ENCODE measurements around the gene MRAP2. TPM values are rescaled to one million over a fixed set of nuclear protein-coding genes. Genes with fewer than 3 reads are reported as not detected.

The MRAP2 gene
- total RNA-seq, 2 donors from 2014 or later, result 67.5 to 104 TPM

GRCh38 chr6:84136364-84137050, 102.9 kb downstream of the MRAP2 start:
- TF ChIP-seq CTCF (IDR thresholded peaks at IDR 0.05), result no peak
- DNase-seq (ENCODE audit: low spot score), result no peak

GRCh38 chr6:84137051-84137375, 103.4 kb downstream of the MRAP2 start:
- Histone ChIP-seq H3K4me1 (ENCODE audit: control insufficient read depth in 1 of 2, low read depth in 2 of 2) (no peaks in the 10 kb centered on the region), H3K27ac (no peak overlapping the region), H3K27me3 (replicated peaks; ENCODE audit: insufficient read depth) (no peaks in the 10 kb centered on the region), H3K36me3 (no peaks in the 10 kb centered on the region), H3K4me3 (no peak overlapping the region), H3K9me3 (no peaks in the 10 kb centered on the region)
- no peak for DNase-seq (ENCODE audit: low spot score)
- TF ChIP-seq CTCF (IDR thresholded peaks at IDR 0.05), result no peak
- no peak for ATAC-seq (ENCODE audit: insufficient number of reproducible peaks, low FRiP score, low read depth)

More at GRCh38 chr6:84136364-84137050, 102.9 kb downstream of the MRAP2 start:
- no peaks in the 10 kb centered on the region for H3K4me1 ChIP-seq (ENCODE audit: control insufficient read depth in 1 of 2, low read depth in 2 of 2)
- no peaks in the 10 kb centered on the region for H3K9me3 ChIP-seq
- H3K4me3 ChIP-seq, result no peak overlapping the region
- H3K27me3 ChIP-seq (replicated peaks; ENCODE audit: insufficient read depth), result no peaks in the 10 kb centered on the region
- H3K27ac ChIP-seq, result no peak overlapping the region
- ATAC-seq (ENCODE audit: insufficient number of reproducible peaks, low FRiP score, low read depth), result no peak
- H3K36me3 ChIP-seq, result no peaks in the 10 kb centered on the region

- no peak for ATAC-seq (ENCODE audit: insufficient number of reproducible peaks, low FRiP score, low read depth)
- no peak for TF ChIP-seq CTCF (IDR thresholded peaks at IDR 0.05)
- no peaks in the 10 kb centered on the region for H3K36me3 ChIP-seq
- no peak overlapping the region for H3K4me3 ChIP-seq
- no peaks in the 10 kb centered on the region for H3K27me3 ChIP-seq (replicated peaks; ENCODE audit: insufficient read depth)
- H3K27ac ChIP-seq, result no peak overlapping the region
- DNase-seq (ENCODE audit: low spot score), result no peak
- H3K4me1 ChIP-seq (ENCODE audit: control insufficient read depth in 1 of 2, low read depth in 2 of 2), result no peaks in the 10 kb centered on the region
- H3K9me3 ChIP-seq, result no peaks in the 10 kb centered on the region
Observed at GRCh38 chr6:84137989-84138575, 104.5 kb downstream of the MRAP2 start.

- ATAC-seq (ENCODE audit: insufficient number of reproducible peaks, low FRiP score, low read depth), result no peak
- TF ChIP-seq CTCF (IDR thresholded peaks at IDR 0.05), result no peak
- no peaks in the 10 kb centered on the region for H3K9me3 ChIP-seq
- no peaks in the 10 kb centered on the region for H3K4me1 ChIP-seq (ENCODE audit: control insufficient read depth in 1 of 2, low read depth in 2 of 2)
- DNase-seq (ENCODE audit: low spot score), result no peak
- H3K27ac ChIP-seq, result no peak overlapping the region
- H3K36me3 ChIP-seq, result no peaks in the 10 kb centered on the region
- no peak overlapping the region for H3K4me3 ChIP-seq
- no peaks in the 10 kb centered on the region for H3K27me3 ChIP-seq (replicated peaks; ENCODE audit: insufficient read depth)
Observed at GRCh38 chr6:84139311-84139710, 105.7 kb downstream of the MRAP2 start.

Other genes with a start within 250 kb of the MRAP2 start
- gene RIPPLY2, start 180.4 kb upstream of the MRAP2 start, total RNA-seq, result not detected
- 10 to 100 TPM in 1 of 2 donors, 1 to 10 TPM in 1; 9.1 to 16.2 TPM for gene CYB5R4, start 174.1 kb upstream of the MRAP2 start, total RNA-seq
- 1 to 10 TPM; 6.3 to 9.7 TPM for gene CEP162, start 193.9 kb downstream of the MRAP2 start, total RNA-seq